GM21786 (cell line): ENCODE measurements around the gene UCN3.
"Not testable (repeated sequence)": the region's sequence is repeated elsewhere in the genome, so short reads cannot be mapped to it uniquely, and the experiment has no call there.

Source experiments
- ATAC-seq: cut with Tn5 transposase; IDR thresholded peaks from one replicate; pipeline ENCODE4 v1.9.1; 2021; ENCODE audit not compliant: unreplicated experiment

The UCN3 gene

GRCh38 chr10:5404208-5405041 lies 39.7 kb downstream of the UCN3 start, which contains the start of gene TUBAL3:
TSS of gene TUBAL3 (minus strand) at chr10:5404828. CDS start at chr10:5404792, 36 bp downstream.
- ATAC-seq = no peak

DNA sequence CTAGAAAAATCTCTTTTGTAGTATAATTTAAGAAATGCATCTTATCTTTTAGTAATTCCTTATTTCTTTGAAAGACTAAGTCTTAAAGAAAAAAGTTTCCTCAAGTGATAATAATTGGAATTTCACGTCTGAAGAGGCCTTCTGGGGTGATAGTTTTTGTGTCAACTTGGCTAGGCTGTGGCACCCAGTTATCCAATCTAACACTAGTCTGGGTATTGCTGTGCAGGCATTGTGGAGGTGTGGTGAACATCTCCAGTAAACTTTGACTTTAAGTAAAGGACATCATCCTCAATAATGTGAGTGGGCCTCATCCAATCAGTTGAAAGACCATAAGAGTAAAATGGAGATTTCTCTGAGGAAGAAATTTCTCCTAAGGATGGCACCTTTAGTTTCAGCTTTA lies 42.2 kb downstream of the UCN3 start:
- no peak for ATAC-seq

DNA sequence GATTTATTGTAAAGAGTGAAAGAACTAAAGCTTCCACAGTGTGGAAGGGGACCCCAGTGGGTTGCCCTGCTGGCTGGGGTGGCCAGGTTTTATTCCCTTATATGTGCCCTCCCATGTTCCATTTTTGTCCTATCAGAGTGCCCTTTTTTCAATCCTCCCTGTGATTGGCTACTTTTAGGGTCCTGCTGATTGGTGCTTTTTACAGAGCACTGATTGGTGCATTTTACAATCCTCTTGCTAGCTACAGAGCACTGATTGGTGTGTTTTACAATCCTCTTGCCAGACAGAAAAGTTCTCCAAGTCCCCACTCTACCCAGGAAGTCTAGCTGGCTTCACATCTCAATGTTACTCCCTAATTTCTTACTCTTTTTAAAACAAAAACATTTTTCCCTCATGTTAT lies 46.0 kb downstream of the UCN3 start:
- not testable (repeated sequence) for ATAC-seq

DNA sequence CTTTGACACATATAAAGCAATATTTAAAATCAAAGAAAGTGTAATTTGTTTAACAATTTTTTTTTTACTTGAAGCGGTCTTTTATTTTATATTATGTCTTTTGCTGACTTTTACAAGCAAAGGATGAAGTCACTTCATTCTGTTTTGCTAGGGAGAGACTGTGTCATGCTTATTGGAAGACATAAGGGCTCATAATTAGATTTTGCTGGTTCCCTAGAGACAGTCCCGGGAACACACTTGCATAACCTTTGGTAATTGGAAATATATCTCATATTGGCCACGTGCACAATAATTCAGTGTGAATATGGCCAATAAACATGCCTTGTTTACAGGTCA lies 47.1 kb downstream of the UCN3 start:
- ATAC-seq = no peak

GRCh38 chr10:5412277-5412941 lies 47.6 kb downstream of the UCN3 start, which contains the start of gene NET1:
TSS of gene NET1 (plus strand) at chr10:5412557. CDS start at chr10:5412693, 136 bp downstream.
- peak; percentile 99 for ATAC-seq

DNA sequence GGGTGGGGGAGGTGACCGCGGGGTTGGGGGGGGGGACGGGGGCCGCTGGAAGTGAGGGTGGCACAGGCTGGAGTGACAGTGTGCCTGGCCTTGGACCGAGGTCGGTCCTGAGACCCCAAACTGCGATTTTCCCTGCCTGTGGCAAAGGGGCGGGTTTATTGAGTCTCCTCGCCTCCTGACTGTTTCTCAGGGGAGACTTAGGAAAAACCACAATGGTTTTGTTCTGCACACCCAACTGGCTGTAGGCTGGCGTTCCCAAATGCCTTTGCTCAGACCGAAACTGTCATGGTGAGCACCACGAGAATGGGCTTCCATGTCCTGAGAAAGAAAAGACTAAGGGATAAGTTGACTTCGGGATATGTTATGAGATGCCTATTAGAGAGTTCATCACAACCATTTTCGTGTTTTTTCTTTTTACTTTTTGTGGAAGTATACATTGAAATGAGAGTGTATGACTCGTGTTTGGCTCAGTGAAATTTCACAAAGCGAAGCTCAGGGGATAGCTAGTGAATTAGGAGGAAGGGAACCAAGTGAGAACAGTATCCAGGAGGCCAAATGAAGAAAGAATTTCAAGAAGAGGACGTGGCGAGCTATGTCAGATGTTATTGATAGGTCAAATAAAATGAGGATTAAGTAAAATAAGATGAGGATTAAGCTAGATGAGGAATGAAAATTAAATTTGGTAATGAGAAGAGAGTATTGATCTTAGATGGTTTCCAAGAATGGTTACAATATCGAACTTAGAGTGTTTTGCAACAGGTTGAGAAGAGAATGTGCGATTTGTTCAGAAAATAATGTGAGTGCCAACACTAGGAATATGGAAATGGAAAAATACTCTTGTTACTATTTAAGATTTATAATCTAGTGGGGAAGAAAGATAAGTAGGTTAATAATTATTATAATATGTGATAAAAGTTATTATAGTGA lies 48.5 kb downstream of the UCN3 start:
- ATAC-seq = no peak

GRCh38 chr10:5416981-5417380 lies 52.2 kb downstream of the UCN3 start:
- ATAC-seq = no peak

DNA sequence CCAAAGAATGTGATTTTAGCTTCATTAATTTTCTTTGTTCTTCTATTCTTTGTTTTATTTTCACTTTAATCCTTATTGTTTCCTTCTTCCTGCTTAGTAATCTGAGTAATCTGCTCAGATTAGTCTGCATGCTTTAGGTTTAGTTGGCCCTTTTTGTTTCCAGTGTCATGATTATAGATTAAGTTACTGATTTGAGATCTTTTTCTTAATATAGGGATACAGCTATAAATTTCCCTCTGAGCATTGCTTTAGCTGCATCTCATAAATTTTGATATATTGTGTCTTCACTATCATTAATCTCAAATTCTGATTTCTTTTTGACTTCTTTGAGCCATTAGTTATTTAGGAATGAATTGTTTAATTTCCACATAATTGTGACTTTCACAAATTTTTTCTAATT lies 53.8 kb downstream of the UCN3 start:
- ATAC-seq = no peak

- ATAC-seq = no peak
Measured at GRCh38 chr10:5419466-5420094, 54.8 kb downstream of the UCN3 start.

DNA sequence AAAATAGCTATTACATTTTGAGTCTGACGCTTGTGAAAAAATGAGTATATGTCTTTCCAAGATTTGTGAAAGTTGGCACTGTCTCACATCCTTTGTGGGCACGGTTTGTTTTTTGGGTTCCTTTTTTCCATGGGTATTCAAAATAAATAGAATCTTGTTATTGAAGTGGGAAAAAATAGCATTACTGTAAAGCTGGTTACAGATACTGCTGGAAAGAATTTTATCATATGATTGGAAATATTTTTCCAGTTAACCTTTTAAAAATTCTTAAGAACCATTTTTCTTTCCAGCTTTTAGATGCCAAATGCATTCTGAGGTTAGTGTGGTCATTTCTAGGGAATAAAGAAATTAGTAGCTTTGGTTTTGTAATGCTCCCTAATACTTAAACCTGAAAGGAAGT lies 59.0 kb downstream of the UCN3 start:
- no peak for ATAC-seq
